LHCN-M2 (cell line): ENCODE data around the gene CCR4. TPM values are rescaled to one million over a fixed set of nuclear protein-coding genes. Genes with fewer than 3 reads are reported as not detected.
"Not testable (repeated sequence)": the region's sequence is repeated elsewhere in the genome, so short reads cannot be mapped to it uniquely, and the experiment has no call there.

Source experiments
- DNase-seq: peaks from one replicate; pipeline ENCODE4 v3.0.0-alpha.2; 2012; ENCODE audit warnings: low read depth
- total RNA-seq: library from RNA; depleted of rRNA; stranded (reverse); fragments of >200 nt; gene quantifications from 2 replicates; pipeline ENCODE4 v1.2.3, GENCODE V29; 2014

Gene CCR4
- total RNA-seq, 1 experiment from 2014 or later, result not detected

DNA sequence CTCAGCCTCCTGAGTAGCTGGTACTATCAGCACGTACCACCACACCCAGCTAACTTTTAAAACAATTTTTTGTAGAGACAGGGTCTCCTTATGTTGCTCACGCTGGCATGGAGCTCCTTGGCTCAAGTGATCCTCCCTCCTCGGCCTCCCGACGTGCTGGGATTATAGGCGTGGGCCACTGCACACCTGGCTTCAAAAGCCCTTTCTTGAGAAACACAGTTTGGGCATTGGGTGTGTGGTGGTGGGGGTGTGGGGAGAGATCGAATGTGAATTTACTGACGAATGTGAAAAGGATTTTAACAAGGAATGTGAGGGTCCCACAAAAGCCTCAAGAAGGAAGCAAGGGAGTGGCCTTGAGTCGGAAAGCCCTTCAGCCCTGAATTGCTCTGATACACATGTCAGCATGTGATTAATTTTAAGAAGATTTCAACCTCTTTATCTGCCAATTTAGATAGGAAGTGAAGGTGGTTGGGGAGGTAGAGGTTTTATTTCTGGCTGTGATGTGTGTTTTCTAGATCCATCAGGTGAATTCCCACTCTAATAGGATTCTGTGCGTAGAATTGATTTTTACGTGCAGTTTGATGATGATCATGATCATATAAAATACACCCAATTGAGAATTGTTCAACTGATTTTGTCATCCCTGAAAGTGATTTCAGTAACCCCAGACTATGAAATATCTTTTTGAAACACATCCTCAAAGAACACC lies 1.1 kb downstream of the CCR4 start:
- DNase-seq, result no peak

DNA sequence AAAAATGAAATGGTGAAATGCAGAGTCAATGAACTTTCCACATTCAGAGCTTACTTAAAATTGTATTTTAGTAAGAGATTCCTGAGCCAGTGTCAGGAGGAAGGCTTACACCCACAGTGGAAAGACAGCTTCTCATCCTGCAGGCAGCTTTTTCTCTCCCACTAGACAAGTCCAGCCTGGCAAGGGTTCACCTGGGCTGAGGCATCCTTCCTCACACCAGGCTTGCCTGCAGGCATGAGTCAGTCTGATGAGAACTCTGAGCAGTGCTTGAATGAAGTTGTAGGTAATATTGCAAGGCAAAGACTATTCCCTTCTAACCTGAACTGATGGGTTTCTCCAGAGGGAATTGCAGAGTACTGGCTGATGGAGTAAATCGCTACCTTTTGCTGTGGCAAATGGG lies 3.1 kb downstream of the CCR4 start:
- no peak for DNase-seq

DNA sequence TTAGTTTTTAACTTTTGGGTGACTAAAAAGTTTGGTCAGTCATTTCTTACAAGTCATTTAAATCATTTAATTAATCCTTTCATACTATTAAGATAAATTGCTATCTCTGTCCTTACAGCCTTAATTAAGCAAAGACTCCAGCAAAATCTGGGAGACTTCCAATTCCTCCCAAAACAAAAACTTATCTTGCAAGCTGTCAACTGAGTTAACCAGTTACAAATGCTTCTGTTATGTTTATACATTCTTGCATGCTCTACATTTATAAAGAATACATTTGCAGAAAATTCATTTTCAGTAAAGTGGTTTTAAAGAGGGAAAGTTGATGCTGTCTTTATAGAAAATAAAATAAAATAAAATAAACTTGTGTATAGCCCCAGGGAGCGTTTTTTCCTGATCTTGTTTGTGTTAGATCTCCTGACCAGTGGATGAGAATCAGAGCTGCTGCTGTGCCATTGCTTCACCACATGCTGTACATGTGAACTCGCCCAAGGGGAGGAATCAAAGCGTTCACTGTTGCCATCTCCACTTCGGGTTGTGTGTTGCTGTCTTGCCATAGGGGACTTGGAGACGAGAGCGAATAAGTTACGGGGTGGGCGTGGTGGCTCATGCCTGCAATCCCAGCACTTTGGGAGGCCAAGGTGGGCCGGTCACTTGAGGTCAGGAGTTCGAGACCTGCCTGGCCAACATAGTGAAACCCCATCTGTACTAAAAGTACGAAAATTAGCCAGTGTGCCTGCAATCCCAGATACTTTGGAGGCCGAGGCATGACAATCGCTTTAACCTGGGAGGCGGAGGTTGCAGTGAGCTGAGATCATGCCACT lies 5.5 kb downstream of the CCR4 start:
- no peak for DNase-seq

DNA sequence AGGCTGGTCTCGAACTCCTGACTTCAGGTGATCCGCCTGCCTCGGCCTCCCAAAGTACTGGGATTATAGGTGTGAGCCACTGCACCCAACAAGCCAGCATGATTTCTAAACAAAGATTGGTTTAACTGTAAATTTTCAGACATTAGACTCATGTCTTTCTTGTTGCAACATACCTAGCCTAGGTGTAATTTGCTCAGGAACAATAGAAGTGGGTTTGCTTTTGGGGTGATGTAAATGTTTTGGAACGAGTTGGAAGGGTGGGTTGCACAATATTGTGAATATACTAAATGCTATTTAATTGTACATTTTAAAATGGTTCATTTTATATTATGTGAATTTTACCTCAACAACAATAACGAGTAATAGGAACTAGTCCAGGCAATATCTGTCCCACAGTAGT lies 7.1 kb downstream of the CCR4 start:
- DNase-seq, result no peak

DNA sequence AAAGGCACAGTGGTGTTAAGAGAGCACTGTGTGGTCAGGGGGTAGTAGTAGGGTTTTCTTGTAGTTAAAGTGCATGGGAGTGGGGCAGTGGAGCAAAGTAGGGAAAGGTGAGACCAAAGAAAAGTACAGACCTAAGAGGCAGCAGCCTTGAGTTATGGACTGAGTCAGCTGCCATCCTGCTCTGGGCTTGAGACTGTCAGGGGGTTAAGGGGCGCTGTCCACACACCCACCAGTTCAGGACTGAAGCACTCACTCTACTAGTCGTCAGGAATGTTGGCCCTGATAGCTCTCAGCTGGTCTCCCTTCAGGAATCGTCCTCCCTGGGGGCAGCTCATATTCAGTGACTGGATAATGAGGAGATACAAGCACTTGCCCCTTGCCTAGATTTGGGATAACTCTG lies 7.9 kb downstream of the CCR4 start:
- no peak for DNase-seq

DNA sequence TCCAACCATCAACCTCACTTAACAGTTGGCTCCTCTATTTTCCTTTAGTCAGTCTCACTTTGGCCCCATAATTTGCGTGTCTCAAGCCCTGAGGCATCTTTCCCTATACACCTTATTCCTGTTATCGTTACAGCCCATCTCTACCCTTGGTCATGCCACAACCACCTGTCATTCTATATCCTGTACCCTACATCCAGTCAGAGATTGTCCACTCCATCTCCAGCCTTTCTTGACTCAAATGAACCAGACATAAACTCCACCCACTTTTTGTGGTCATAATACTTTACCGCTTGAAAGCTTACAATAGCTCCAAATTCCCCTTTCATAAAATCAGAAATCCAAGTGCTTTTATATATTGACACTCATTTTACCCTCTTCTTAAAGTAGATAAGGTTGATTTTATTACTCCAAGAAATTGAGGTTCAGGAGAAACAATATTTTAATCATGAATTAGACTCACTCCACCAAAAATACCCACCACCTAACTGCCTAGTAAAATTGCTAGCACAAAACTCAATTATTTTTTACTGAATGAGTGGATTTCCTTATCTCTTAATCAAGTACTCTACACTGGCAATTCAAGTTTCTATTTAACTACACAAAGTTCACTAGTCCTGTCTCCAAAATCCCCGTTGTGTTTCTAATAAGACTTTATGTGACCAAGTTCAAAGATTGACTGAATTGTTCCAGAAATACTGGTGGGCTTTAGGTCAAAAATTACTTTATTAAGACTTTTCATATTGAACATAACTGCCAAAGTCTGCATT lies 9.1 kb downstream of the CCR4 start:
- no peak for DNase-seq

DNA sequence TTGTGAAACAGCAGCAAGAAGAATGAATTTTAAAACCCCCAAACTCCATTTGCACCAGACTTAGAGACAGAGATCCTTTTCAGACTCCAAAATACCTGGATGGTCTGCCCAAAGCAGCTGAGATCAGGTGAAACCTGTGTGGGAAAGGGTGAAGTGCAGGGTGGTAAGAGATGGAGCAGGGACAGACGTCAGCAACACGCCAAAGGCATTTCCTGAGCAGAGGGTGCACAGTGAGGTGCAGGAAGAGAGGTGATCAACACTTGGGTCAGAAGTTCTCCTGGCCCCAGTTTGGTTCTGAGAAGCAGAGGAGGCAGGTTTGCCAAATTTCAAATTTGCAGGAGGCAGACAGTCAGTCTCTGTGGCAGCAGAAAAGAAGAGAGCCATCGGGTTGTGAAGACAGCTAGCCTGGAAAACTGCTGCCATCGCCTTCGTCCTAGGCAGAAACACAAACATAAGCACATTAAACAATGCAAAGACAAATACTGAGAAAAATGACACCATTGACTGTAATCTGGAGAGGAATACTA lies 9.8 kb downstream of the CCR4 start:
- no peak for DNase-seq

DNA sequence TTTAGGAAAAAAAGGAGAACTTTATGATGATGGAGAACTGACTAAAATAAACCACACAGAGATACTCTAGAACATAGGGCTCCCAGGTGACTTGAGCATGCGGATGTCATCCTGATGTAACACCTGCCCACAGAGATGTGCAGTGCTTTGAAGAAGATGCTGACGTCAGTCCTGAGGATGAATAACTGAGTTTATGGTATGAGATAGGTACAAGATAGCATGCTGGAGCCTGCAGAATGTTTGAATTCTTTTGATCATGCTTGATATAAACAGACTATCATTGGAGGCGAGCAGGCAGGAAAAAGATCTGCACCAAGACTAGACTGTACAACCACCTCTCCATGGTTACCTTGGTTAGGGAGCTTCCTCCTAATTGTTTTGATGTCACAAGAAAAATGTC lies 12.4 kb downstream of the CCR4 start:
- no peak for DNase-seq

DNA sequence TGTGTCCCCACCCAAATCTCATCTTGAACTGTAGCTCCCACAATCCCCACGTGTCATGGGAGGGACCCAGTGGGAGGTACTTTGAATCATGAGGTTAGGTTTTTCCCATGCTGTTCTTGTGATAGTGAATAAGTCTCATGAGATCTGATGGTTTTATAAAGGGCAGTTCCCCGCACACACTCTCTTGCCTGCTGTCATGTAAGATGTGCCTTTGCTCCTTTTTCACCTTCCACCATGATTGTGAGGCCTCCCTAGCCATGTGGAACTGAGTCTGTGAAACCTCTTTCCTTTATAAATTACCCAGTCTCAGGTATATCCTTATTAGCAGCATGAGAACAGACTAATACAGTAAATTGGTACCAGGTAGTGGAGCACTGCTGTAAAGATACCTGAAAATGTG lies 13.3 kb downstream of the CCR4 start:
- DNase-seq, result not testable (repeated sequence)

DNA sequence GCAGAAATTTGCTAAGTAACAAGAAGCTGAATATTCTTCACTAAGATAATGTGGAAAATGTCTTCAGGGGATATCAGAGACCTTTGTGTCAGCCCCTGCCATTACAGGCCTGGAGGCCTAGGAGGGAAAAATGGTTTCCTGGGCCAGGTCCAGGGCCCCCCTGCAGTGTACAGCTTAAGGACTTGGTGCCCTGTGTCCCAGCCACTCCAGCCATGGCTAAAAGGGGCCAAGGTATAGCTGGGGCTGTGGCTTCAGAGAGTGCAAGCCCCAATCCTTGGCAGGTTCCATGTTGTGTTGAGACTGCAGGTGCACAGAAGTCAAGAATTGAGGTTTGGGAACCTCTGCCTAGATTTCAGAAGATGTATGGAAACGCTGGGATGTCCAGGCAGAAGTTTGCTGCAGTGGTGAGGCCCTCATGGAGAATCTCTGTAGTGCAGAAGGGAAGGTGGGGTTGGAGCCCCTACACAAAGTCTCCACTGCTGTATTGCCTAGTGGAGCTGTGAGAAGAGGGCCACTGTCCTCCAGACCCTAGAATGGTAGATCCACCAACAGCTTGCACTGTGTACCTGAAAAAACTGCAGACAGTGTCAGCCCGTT lies 14.3 kb downstream of the CCR4 start:
- not testable (repeated sequence) for DNase-seq

DNA sequence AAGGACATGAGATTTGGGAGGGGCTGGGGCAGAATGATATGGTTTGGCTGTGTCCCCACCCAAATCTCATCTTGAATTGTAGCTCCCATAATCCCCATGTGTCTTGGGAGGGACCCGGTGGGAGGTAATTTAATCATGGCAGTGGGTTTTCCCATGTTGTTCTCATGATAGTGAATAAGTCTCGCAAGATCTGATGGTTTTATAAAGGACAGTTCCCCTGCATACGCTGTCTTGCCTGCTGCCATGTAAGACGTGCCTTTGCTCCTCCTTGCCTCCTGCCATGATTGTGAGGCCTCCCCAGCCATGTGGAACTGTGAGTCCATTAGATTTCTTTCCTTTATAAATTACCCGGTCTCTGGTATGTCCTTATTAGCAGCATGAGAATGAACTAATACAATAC lies 15.2 kb downstream of the CCR4 start:
- DNase-seq, result not testable (repeated sequence)

DNA sequence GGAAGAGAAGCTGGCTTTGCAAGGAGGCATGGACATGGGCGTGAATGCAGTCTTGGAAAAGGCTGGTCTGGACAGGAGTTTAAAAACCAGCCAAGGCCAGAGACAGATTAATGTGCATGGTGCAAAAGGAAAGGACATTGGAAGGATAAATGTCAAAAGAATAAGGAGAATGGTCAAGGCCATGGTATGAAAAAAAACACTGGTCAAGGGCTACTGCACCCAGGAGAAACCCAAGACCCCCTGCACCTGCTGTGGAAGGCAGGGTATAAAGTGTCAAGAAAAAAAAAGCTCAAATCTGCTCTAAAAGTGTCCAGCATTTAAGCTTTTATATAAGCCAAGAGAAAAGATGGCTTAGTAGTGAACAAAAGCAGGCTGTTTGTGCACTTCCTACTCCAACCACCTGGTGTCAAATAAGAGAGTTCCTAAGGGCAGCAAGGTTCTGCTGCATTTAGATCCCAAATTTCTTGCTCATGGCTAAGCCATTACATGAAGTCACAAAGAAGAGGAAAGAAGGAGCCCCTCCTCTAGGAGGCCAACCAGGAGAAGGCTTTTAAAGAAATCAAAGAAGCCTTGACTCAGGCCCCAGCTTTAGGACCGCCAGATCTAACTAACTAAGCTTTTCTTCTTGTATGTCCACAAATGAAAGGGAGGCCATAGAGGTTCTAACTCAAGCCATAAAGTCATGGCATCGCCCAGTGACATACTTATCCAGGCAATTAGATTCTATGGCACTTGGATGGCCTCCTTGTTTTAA lies 16.9 kb downstream of the CCR4 start:
- DNase-seq, result no peak

DNA sequence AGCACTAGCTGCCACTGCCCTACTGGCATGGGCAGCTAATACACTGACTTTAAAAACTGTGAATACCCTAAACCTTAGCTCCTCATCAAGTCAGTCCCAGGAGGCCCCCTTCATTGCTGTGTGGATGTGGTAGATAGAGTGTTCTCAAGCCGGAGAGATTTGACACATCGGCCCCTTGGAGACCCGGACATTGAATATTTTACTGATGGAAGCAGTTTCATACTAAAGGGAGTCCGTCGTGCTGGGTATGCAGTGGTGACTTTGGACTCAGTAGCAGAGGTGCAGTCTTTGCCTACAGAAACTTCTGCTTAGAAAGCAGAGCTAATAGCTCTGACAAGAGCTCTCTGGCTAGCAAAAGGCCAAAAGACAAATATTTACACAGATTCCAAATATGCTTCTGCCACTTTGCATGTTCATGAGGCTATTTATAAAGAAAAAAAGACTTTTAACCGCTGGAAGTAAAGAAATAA lies 17.5 kb downstream of the CCR4 start:
- DNase-seq, result no peak

DNA sequence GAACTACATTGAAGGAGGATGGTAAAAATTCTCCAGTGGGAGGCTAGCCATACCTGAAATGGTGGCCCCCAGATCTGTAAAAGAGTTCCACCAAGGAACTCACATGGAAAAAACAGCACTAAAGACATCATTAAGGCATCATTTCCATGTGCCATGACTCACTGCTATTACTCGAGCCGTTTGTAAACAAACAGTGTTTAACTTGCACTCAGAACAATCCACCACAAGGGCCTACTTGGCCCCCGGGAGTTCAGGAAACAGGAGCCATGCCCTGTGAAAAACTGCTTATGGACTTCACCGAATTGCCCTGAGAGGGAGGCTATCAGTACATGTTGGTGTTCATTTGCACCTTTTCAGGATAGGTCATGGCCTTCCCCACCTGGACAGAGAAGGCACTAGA lies 18.2 kb downstream of the CCR4 start:
- no peak for DNase-seq

DNA sequence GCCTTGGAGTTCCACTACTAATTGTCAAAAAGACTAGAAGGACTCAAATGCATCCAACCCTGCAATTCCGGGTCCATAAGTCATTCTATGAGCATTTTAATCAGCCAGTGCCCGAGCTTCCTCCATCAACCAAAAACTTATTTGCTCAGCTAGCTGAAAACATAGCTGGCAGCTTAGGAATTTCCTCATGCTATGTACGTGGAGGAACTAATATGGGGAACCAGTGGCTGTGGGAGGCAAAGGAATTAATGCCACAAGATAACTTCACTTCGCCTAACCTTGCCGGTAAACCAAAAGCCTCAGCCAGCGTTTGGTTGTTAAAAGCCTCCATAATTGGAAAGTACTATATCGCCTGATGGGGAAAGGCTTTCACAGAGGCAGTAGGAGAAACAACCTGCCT lies 19.8 kb downstream of the CCR4 start:
- DNase-seq, result not testable (repeated sequence)

DNA sequence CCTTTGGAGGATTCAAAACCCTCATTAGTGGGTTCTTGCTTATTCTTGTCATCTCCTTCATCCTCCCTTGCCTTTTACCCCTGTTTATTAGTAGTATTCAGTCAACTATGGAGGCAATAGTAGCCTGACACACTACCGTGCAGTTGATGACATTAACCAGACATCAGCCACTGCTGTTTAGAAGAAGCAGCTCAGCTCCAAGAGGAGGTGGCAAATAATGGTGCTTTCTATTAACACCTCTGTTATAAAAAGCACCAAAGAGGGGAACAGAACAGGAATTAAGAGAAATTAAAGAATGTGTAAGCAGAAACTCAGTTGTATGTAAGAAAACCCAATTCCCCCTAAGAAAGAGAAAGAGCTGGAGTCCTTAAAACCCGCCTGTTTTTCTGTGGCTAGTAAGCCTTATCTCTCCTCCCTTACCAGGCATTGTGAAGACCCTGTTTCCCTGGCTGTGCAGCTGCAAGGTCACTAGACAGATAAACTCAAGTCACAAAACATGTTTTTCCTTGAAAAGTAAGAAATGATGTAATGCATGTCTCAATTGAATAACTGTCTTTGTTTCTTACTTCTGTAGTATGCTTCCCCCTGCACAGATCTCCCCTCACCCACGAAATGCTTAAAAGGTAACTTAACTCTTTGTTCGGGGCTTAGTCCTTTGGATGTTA lies 21.2 kb downstream of the CCR4 start:
- no peak for DNase-seq

DNA sequence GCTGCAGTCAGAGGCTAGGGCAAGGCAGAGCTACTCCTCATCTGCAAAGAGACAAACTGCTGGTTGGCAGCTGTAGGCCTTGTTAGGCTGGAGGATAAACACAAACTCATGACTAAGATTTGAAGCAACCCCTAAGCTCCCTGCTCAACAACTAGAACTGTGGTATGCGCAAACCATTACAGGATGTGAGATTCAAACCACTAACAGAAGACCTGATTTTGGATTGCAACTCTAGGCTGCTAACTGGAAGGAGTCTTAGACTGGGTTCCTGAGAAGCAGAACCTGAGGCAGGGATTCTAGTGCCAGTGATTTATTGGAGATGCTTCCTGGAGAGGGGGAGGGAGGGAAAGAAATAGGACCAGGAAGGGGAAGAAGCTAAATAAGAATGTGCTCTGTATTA lies 22.5 kb downstream of the CCR4 start:
- peak; percentile 19 for DNase-seq

DNA sequence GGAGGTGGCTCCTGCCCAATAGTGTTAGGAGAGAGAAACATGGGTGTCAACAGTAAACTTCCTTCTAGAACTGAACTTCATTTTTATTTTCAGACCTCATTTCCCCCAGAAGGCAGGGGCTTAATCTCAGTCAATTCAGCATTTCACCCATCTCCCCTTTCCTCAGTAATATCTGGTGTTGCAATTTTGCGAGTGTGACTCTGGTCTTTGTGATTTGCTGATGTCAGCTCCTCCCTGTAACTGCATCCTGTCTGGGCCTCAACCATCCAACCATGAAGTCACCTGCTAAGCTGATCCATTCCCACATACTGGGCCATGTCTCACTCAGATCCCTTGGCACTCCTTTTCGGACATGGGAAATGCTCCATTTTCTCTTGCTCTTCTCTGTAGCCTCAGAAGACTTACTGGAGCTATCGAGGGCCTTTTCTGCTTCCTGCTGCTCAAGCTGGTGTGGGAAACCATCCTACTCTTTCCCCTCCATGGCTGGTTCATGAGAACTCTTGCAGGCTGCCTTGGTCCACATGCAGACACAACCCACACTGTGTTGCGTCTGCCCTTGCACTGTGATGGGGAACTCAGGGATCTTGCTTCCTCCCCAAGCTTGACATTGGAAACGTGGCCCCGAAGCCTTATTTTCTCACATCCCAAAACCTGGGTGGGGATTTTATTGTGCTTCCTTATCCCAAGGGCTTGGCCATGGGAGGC lies 24.6 kb downstream of the CCR4 start:
- DNase-seq, result no peak

DNA sequence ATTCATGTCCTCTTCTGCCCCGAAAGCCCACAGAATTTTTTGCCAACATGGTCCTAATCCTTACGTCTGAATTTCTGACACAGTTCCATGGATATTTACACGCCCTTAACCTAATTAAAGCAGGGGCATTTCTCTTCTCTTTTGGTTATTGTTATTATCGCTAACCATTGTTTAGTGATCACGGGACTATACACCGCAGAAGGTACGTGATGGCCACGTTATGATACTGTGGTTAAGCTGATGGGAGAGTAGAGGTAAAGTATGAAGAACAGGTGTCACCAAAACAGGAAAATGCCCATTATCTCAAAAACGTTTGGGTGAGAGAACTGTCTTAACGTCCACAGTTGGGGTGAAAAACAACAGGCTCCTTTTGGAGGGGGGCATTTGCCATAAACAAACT lies 26.4 kb downstream of the CCR4 start:
- DNase-seq, result no peak

DNA sequence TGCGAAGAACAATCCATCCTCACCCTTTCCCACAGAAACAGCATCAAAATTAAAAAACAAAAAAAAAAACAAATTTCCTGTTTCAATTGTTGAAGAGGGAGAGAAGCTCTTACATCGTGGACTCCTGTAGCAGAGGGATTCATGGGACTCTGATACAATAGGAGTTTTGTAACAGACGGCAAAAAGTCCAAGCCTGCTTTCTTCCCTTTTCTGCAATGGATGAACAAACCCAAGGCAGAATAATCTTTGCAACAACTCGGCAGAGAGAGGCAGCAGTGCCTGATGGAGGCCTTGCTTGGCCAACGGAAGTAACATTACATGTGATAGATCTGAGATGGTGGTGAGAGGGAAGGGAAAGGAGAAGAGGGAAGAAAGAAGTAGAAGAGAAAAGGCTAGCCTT lies 26.9 kb downstream of the CCR4 start:
- DNase-seq, result no peak
